Lower leg skin (tissue), 3 donors: ENCODE measurements around the gene SLC25A12.

Experiments
- CTCF ChIP-seq, 3 donors: fragments of 450-650 bp; IDR thresholded peaks; one replicate each; pipeline ENCODE4 v1.5.1; 2016; ENCODE audit warnings: antibody characterized with exemption in 3 of 3, mild to moderate bottlenecking in 3 of 3, moderate library complexity in 2 of 3
- POLR2A ChIP-seq, 2 donors: fragments of 450-650 bp; IDR thresholded peaks; one replicate each; pipeline ENCODE4 v1.6.1; 2016 to 2017; ENCODE audit warnings: antibody characterized with exemption in 2 of 2, mild to moderate bottlenecking in 1 of 2, moderate library complexity in 1 of 2

DNA sequence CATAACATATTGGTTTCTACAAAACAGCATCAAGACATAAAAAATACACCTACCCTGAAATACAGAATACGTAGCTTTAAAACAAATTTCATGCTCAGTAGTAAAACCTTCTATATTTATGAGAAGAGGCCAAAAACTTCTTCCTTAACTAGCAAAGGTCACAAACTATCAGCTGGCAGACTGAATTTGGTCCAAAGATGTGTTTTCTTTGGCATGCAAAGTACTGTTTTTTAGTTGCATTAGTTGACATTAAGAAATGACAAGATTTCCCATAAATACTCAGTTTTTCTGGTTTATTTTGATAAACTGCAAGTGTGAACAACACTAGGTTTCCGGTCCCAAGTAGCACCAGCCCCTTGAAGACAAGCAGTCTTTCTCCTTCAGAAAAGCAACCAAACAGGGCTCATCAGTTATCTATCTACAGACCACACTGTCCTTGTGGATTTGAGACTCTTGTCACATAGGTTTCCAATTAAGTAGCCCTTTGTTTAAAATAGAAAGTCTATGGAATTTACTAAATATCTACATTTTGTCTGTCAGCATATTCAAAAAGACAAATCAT lies 35.6 kb downstream of the SLC25A12 start:
- no peak for TF ChIP-seq CTCF (IDR thresholded peaks at IDR 0.05)
- TF ChIP-seq POLR2A (IDR thresholded peaks at IDR 0.05): no peak
